Stomach (tissue), 9 donors: ENCODE measurements around the gene GUCD1. TPM values are rescaled to one million over a fixed set of nuclear protein-coding genes. Genes with fewer than 3 reads are reported as not detected.

Experiments
- DNase-seq, 2 donors: peaks; one replicate each; pipeline versions ENCODE4 v3.0.0 to v3.0.0-alpha.2; 2013 to 2019
- H3K27ac ChIP-seq, 5 donors: fragments of 200-600 bp in 4 of 5; sonication (generic) in 4 of 5; one replicate each; pipeline ENCODE4 v1.5.1; 2013 to 2019; ENCODE audit warnings: mild to moderate bottlenecking in 1 of 5, moderate library complexity in 1 of 5
- H3K27me3 ChIP-seq, 3 donors: fragments of 200-600 bp; sonication (generic); one replicate each; pipeline ENCODE4 v1.5.1; 2017 to 2019; ENCODE audit warnings: mixed run types in 1 of 3
- H3K36me3 ChIP-seq, 4 donors: fragments of 200-600 bp; sonication (generic); 1 replicate in 3 of 4; 2 replicates in 1 of 4; pipeline ENCODE4 v1.5.1; 2016 to 2019
- H3K4me1 ChIP-seq, 4 donors: fragments of 200-600 bp; sonication (generic); one replicate each; pipeline ENCODE4 v1.5.1; 2016 to 2019
- H3K4me3 ChIP-seq, 4 donors: fragments of 200-600 bp; sonication (generic) in 3 of 4; one replicate each; pipeline ENCODE4 v1.5.1; 2016 to 2019; ENCODE audit warnings: mild to moderate bottlenecking in 1 of 4
- H3K9me3 ChIP-seq, 4 donors: fragments of 200-600 bp; sonication (generic); one replicate each; pipeline ENCODE4 v1.5.1; 2016 to 2019
- EP300 ChIP-seq: sonication (generic); formaldehyde crosslinking; IDR thresholded peaks from one replicate; pipeline ENCODE4 v1.6.1; 2017; ENCODE audit warnings: antibody characterized with exemption
- POLR2A ChIP-seq, 4 donors: fragments of 450-650 bp; IDR thresholded peaks; one replicate each; pipeline ENCODE4 v1.6.1; 2016; ENCODE audit warnings: antibody characterized with exemption in 4 of 4, control low read depth in 2 of 4, mild to moderate bottlenecking in 1 of 4, moderate library complexity in 1 of 4
- POLR2AphosphoS5 ChIP-seq, 3 donors: sonication (generic); formaldehyde crosslinking; IDR thresholded peaks; one replicate each; pipeline ENCODE4 v1.6.1; 2016; ENCODE audit warnings: antibody characterized with exemption in 3 of 3
- WGBS, 5 donors: extraction: QIAGEN DNeasy Blood & Tissue Kit in 3 of 5; methylation state at CpG; one replicate each; pipeline versions ENCODE4 v1.1.5 to v1.1.7; 2013 to 2018; 5-methylcytosine and 5-hydroxymethylcytosine counted together
- intact Hi-C: fragments of 100-400 bp; cut with DNase I; formaldehyde crosslinking; loops from one replicate; pipeline ENCODE4 v1.15.1; 2023; ENCODE audit warnings: low total_unique reads
- polyA plus RNA-seq, 3 donors: library from polyadenylated mRNA; stranded (reverse); fragments of 200-250 nt; gene quantifications; one replicate each; pipeline ENCODE4 v1.2.3, GENCODE V29; 2013
- total RNA-seq, 5 donors: library from RNA; depleted of rRNA; stranded (reverse); fragments of >200 nt; gene quantifications; one replicate each; pipeline versions ENCODE4 v1.1.0 to v1.2.3, GENCODE V29; 2014 to 2016
- TF ChIP-seq, protein P1 (sequence below), 7 experiments: fragments of 450-650 bp in 4 of 7; fragments of 200-600 bp in 3 of 7; sonication (generic) in 3 of 7; IDR thresholded peaks; one replicate each; pipeline ENCODE4 v1.5.1; 2016 to 2019; ENCODE audit warnings: antibody characterized with exemption in 7 of 7, control low read depth in 2 of 7, mild to moderate bottlenecking in 1 of 7
- donor health status: healthy with polysubstance abuse.
- donor health status: Bipolar disorder and iron deficiency.
- donor health status: healthy.

Gene GUCD1
- total and polyA plus RNA-seq, 8 donors = 87.4 to 196 (median 167) TPM

DNA sequence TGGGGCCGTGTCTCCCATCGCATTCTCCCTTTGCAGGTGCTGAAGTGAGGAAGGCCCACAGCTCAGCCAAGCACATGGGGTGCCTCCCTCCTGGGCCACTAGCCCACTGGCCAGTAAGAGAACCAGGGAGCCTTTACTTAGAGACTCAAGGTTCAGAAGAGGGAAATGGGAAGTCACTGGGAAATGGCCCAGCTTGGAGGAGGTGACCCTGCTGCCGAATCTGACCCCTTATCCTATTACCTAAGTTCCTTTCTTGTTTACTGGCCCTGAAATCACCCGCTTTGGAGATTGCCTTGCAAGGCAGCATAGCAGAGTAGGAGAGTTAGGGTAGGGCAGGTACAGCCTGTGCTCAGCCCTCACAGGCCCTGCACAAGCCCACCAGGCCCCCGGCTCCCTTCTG is 35.4 kb downstream of the GUCD1 start:
- intact Hi-C loops = no loop called here
- Histone ChIP-seq H3K27ac (no peak overlapping the region), H3K27me3 (no peaks in the 10 kb centered on the region), H3K4me1 (peaks cover 12 to 44% (median 39%) of the 10 kb centered on the region in 4 donors), H3K9me3 (no peaks in the 10 kb centered on the region), H3K36me3 (no peaks in the 10 kb centered on the region), H3K4me3 (no peak overlapping the region)
- WGBS, 5 donors = 48 to 78% (median 69%) methylated on average over 5 of the region's 5 CpGs
- TF ChIP-seq POLR2AphosphoS5 (IDR thresholded peaks at IDR 0.05) (no peak), POLR2A (IDR thresholded peaks at IDR 0.05) (no peak), EP300 (no peak)
- TF ChIP-seq, protein P1, sequence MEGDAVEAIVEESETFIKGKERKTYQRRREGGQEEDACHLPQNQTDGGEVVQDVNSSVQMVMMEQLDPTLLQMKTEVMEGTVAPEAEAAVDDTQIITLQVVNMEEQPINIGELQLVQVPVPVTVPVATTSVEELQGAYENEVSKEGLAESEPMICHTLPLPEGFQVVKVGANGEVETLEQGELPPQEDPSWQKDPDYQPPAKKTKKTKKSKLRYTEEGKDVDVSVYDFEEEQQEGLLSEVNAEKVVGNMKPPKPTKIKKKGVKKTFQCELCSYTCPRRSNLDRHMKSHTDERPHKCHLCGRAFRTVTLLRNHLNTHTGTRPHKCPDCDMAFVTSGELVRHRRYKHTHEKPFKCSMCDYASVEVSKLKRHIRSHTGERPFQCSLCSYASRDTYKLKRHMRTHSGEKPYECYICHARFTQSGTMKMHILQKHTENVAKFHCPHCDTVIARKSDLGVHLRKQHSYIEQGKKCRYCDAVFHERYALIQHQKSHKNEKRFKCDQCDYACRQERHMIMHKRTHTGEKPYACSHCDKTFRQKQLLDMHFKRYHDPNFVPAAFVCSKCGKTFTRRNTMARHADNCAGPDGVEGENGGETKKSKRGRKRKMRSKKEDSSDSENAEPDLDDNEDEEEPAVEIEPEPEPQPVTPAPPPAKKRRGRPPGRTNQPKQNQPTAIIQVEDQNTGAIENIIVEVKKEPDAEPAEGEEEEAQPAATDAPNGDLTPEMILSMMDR (IDR thresholded peaks at IDR 0.05) = no peak
- DNase-seq = no peak

DNA sequence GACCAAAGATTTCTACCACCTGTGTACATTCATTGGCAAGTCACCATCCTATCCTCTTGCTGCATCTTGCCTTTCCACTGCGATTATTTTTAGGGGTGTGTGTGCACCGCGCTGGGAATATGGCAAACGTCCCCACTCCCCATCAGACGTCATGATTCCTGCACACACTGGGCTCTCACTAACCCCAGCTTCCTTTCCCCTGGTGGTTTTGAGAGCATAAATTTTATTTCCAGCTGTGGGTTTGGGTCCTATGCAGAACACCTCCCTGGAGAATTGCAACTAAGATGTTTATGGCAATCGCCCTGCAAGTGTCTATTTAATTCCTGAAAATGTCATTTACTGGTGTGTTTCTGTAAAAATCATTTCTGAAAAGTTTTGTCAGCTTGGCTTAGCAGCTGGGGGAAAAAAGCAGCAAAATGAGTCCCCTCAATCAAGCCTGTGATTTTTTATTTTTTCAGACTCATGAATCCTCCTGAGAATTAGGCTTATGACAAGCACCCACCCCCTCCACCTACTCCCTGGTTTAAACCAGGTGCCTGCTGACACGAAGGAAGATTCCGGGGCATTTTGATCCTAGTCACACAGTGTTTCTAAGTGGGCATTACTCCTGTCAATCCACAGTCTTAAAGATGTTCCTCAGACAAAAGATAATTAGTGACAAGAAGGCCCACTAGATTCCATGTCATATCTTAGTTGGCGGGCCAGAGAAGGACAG is 36.0 kb downstream of the GUCD1 start:
- Histone ChIP-seq H3K9me3 (no peaks in the 10 kb centered on the region), H3K27me3 (no peaks in the 10 kb centered on the region), H3K4me3 (no peak overlapping the region), H3K27ac (no peak overlapping the region), H3K4me1 (peaks cover 14 to 45% (median 39%) of the 10 kb centered on the region in 4 donors), H3K36me3 (no peaks in the 10 kb centered on the region)
- no peak for DNase-seq
- WGBS, 5 donors = 72 to 86% (median 83%) methylated on average over 9 of the region's 9 CpGs
- TF ChIP-seq EP300 (no peak), POLR2AphosphoS5 (IDR thresholded peaks at IDR 0.05) (no peak), POLR2A (IDR thresholded peaks at IDR 0.05) (no peak)
- TF ChIP-seq, protein P1 (IDR thresholded peaks at IDR 0.05) = no peak
- intact Hi-C loops = no loop called here

DNA sequence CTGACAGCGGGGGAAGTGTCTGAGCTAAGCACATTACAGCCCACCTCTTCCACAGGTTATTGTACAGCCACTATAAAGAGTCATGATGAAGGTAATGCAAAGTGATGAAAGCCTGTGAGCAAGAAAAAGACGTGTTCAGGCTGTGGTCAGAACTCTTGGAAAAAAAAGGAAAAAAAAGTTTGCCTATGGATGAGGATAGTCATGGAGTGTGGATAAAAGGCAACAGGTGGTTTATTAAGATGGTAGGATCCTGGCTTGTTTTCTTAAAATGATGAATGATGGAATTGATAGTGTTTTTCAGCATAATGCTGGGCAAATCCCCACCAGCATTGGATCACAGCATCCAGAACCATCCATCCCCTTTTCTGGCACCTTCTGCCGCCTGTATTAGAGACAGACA is 36.7 kb downstream of the GUCD1 start:
- Histone ChIP-seq H3K27ac (no peak overlapping the region), H3K4me3 (no peak overlapping the region), H3K4me1 (peaks cover 14 to 42% (median 38%) of the 10 kb centered on the region in 4 donors), H3K36me3 (no peaks in the 10 kb centered on the region), H3K27me3 (no peaks in the 10 kb centered on the region), H3K9me3 (no peaks in the 10 kb centered on the region)
- TF ChIP-seq EP300 = no peak
- TF ChIP-seq, protein P1 (IDR thresholded peaks at IDR 0.05) = no peak
- no peak for TF ChIP-seq POLR2A (IDR thresholded peaks at IDR 0.05)
- no peak for TF ChIP-seq POLR2AphosphoS5 (IDR thresholded peaks at IDR 0.05)
- no peak for DNase-seq
- 79 to 93% (median 89%) methylated on average over 3 of the region's 3 CpGs for WGBS, 5 donors
- intact Hi-C loops = no loop called here

DNA sequence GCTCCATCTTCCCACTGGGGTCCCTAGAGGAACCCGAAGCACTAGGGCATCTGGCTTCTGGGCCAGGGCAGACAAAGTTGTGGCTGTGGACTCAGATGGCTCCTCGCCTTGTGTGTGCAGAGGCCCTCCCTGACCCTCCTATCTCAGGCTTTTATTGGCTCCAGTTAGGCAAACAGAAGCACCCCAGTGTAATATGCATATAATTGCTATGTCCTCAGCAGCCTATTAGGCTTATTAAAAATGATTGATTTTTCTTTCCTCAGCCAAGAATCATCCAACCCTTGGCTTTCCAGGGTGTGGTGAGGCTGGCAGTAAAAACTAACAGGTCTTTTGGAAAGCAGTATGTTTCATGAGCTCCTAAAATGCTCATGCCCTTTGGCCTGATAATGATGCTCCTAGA is 37.5 kb downstream of the GUCD1 start:
- H3K4me1 ChIP-seq = peaks cover 14 to 47% (median 38%) of the 10 kb centered on the region in 4 donors
- intact Hi-C loops = no loop called here
- WGBS, 5 donors = 72 to 100% (median 83%) methylated on average over 1 to 2 of the region's 2 CpGs

More for the DNA sequence above, 37.5 kb downstream of the GUCD1 start:
- no peak overlapping the region for H3K4me3 ChIP-seq
- H3K36me3 ChIP-seq = no peaks in the 10 kb centered on the region
- H3K27ac ChIP-seq = no peak overlapping the region
- TF ChIP-seq, protein P1 (IDR thresholded peaks at IDR 0.05) = no peak
- TF ChIP-seq EP300 (no peak), POLR2AphosphoS5 (IDR thresholded peaks at IDR 0.05) (no peak), POLR2A (IDR thresholded peaks at IDR 0.05) (no peak)
- H3K9me3 ChIP-seq = no peaks in the 10 kb centered on the region
- no peak for DNase-seq
- H3K27me3 ChIP-seq = no peaks in the 10 kb centered on the region
